ENCODE measurements around the gene PHF13.

DNA sequence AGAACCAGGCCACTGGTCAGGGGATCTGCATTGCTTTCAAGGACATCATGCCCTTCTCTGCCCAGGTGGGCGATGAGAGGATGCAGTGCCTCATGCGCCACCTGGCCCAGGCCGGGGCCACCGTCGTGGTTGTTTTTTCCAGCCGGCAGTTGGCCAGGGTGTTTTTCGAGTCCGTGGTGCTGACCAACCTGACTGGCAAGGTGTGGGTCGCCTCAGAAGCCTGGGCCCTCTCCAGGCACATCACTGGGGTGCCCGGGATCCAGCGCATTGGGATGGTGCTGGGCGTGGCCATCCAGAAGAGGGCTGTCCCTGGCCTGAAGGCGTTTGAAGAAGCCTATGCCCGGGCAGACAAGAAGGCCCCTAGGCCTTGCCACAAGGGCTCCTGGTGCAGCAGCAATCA lies 38.7 kb upstream of the PHF13 start:
- TF ChIP-seq, protein P1, sequence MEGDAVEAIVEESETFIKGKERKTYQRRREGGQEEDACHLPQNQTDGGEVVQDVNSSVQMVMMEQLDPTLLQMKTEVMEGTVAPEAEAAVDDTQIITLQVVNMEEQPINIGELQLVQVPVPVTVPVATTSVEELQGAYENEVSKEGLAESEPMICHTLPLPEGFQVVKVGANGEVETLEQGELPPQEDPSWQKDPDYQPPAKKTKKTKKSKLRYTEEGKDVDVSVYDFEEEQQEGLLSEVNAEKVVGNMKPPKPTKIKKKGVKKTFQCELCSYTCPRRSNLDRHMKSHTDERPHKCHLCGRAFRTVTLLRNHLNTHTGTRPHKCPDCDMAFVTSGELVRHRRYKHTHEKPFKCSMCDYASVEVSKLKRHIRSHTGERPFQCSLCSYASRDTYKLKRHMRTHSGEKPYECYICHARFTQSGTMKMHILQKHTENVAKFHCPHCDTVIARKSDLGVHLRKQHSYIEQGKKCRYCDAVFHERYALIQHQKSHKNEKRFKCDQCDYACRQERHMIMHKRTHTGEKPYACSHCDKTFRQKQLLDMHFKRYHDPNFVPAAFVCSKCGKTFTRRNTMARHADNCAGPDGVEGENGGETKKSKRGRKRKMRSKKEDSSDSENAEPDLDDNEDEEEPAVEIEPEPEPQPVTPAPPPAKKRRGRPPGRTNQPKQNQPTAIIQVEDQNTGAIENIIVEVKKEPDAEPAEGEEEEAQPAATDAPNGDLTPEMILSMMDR (IDR thresholded peaks at IDR 0.05): no peak
- TF ChIP-seq POLR2AphosphoS5 (IDR thresholded peaks at IDR 0.05) (no peak), POLR2A (IDR thresholded peaks at IDR 0.05) (no peak)
